GM12875 (cell line): ENCODE data around the gene ARMC2.
"Not testable (repeated sequence)": the region's sequence is repeated elsewhere in the genome, so short reads cannot be mapped to it uniquely, and the experiment has no call there.

Experiments
- H3K4me3 ChIP-seq: one replicate; pipeline ENCODE4 v1.5.1; 2011; ENCODE audit warnings: low read depth, low read length, control low read depth
- TF ChIP-seq, protein P1 (sequence below): IDR thresholded peaks from 2 replicates; pipeline ENCODE4 v1.5.1; 2011; ENCODE audit warnings: low read depth, mild to moderate bottlenecking, control low read depth, inconsistent platforms, low read length, moderate library complexity, borderline replicate concordance; ENCODE audit not compliant: insufficient read depth

Gene ARMC2

DNA sequence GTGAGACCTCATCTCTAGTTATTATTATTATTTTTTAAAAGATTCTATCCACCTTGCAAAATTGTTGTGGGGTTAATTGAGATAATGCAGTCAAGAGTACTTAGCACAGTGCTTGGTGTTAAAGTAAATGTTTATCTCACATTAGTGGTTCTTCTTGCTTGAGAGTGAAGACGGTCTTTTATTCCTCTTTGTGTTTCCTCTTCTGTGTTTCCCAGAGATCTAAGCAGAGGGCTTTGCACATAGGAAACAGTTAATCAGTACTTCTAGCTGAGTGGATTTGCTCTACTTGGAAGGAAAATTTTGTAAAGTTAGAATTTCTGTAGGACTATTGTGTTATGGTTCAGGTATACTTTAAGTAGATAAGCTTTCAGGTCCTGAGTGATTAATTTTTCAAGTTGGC, 3.5 kb downstream of the ARMC2 start:
- TF ChIP-seq, protein P1, sequence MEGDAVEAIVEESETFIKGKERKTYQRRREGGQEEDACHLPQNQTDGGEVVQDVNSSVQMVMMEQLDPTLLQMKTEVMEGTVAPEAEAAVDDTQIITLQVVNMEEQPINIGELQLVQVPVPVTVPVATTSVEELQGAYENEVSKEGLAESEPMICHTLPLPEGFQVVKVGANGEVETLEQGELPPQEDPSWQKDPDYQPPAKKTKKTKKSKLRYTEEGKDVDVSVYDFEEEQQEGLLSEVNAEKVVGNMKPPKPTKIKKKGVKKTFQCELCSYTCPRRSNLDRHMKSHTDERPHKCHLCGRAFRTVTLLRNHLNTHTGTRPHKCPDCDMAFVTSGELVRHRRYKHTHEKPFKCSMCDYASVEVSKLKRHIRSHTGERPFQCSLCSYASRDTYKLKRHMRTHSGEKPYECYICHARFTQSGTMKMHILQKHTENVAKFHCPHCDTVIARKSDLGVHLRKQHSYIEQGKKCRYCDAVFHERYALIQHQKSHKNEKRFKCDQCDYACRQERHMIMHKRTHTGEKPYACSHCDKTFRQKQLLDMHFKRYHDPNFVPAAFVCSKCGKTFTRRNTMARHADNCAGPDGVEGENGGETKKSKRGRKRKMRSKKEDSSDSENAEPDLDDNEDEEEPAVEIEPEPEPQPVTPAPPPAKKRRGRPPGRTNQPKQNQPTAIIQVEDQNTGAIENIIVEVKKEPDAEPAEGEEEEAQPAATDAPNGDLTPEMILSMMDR, result no peak
- H3K4me3 ChIP-seq, result no peak overlapping the region

DNA sequence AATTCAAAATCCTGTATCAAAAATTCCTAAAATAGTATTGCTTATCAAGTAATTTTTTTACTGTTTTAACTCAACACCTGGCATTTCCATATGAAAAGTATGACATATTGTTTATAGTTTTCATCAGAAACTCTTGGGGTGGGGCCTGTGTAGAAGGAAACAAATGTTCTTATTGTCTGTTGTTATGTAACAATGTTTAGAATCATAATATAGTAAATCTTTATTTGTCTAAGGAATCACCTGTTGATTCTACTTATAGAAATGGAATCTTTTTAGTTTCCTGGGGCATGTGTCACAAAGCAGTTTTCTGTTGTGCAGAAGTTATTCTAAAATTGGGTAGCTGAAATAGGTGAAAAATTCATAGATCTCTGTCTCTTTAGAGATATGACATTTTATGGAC, 4.9 kb downstream of the ARMC2 start:
- TF ChIP-seq, protein P1, result no peak
- no peak overlapping the region for H3K4me3 ChIP-seq

DNA sequence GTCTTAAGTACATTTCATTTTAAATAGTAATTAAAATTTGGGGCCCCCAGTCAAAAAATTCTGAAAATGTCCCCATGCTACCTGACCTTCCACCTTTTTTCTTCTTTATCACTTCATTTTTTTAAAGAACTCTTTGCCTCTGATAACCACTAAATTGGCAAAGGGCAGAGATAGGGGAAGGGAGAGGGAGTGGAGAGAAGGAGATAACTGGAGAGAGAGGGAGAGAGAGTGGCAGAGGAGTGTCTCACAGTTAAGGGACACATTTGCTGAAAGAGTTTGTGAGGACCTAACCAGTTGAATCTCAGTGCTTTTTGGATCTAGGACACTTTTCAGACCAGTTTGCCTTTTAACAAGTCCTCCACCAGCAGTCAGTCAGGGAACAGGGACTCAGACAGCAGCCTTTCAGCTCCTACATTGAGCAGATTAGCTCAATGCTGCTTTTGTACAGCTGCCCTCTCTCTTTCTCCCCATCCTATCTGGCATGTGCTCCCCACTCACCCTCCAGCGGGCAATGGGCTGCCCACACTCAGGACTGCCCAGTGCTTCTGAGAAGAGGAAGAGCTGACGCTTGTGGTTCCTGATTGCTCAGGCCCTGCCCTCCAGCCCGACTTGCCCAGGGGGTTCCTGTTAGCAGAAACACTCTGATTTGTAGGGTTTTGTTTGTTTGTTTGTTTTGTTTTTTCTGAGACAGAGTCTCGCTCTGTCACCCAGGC, 14.4 kb downstream of the ARMC2 start:
- H3K4me3 ChIP-seq, result no peak overlapping the region
- TF ChIP-seq, protein P1, result no peak

DNA sequence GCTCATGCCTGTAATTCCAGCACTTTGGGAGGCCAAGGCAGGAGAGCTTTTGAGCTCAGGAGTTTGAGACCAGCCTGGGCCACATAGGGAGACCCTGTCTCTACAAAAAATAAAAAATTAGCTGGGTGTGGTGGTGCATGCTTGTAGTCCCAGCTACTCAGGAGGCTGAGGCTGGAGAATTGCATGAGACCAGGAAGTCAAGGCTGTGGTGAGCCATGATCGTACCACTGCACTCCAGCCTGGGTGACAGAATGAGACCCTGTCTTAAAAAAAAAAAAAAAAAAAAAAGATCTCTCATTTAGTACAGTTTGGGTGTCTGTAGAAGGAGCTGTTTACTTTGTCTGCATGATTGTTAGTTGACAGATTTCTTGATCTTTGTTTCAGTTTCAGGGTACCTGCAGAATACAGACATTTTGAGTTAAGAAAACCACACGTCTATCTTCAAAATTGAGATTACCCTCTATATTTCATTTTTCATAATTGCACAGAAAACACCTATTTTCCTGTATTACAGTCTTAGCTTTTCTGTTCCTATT, 17.6 kb downstream of the ARMC2 start:
- not testable (repeated sequence) for H3K4me3 ChIP-seq

DNA sequence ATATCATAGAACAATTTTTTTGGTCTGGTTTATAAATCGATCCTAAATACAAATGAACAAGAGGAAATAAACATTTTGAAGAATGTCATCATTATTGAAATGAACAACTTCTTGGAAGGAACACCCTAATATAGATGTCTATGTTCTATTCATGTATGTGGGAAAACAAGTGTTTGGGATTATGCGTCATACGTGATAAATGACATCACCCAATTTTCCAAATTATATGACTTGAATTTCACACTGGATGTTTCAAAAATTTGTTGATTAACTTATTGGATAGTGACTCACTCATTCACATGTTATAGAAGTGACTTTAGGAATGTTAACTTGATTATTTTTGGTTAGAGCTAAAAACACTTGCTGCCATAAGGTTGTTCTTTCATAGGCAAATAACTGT, 18.6 kb downstream of the ARMC2 start:
- no peak overlapping the region for H3K4me3 ChIP-seq
- TF ChIP-seq, protein P1, result no peak

DNA sequence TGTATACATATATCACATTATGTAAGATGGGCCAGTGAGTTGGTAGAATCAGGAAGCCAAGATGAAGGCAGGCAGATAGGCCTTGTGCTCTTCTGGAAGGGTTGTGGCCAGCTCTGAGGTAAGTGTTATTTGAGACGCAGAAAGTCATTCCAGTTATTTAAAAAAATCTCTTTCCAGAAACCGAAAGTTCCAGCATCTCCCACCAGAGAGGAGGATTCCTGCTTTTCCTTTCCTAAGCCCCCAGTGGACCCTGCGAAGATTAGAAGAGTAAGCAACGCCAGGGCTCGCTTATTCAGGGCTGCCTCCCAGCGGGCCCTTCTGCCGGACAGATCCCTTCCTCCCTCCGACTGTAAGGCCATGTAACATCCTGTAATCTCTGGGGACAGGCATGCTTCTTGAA, 20.4 kb downstream of the ARMC2 start:
- no peak overlapping the region for H3K4me3 ChIP-seq
- TF ChIP-seq, protein P1, result no peak

DNA sequence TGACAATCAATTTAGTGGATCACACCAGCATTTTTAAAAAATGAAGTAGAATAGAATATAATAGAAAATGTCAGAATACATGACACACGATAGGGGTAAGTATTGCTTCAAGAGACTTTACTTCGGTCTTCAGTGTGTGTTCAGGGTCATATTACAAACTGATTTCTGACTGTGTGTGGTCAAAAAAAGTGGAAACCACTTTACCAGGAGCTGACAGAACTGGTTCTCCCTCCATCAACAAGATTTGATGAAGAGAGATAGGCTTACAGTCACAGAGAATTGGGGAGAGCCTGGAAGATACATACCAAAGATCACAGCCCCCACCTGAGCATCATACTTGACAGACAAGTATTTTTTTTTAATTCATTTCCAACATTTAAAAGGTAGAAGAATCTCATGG, 21.7 kb downstream of the ARMC2 start:
- H3K4me3 ChIP-seq, result no peak overlapping the region
- TF ChIP-seq, protein P1, result no peak

DNA sequence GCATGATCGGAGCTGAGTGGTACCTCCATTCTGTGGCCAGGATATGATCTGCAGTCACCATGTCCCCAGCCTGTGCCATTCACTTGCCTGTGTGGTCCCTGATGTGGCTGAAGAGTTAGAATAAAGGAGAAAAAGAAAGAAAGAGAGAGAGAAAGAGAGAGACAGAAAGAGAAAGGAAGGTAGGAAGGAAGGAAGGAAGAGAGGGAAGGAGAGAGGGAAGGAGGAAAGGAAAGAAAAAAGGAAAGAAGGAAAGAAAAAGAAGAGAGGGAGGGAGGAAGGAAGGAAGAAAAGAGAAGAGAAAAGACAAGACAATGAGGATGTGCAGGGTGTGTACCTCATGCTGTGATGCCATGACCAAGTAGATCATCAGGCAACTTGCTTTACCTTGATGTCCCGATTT, 22.1 kb downstream of the ARMC2 start:
- H3K4me3 ChIP-seq, result no peak overlapping the region
- TF ChIP-seq, protein P1, result no peak
